Cardiac muscle cell (in vitro differentiated cells and primary cell): ENCODE results near the gene IFIT3. TPM values are rescaled to one million over a fixed set of nuclear protein-coding genes. Genes with fewer than 3 reads are reported as not detected.

Source experiments
- DNase-seq, 2 donors: peaks; one replicate each; pipeline versions ENCODE4 v3.0.0 to v3.0.0-alpha.2; 2010 to 2017; ENCODE audit warnings: low read depth in 1 of 2, low spot score in 1 of 2
- H3K27ac ChIP-seq: fragments of 200-600 bp; sonication (generic); 2 replicates; pipeline ENCODE4 v1.5.1; 2016
- H3K27me3 ChIP-seq: fragments of 200-600 bp; sonication (generic); 2 replicates; pipeline ENCODE4 v1.6.0; 2016; ENCODE audit warnings: control low read depth
- H3K36me3 ChIP-seq: fragments of 200-600 bp; sonication (generic); 2 replicates; pipeline ENCODE4 v1.5.1; 2016; ENCODE audit warnings: control low read depth
- H3K4me1 ChIP-seq: fragments of 200-600 bp; sonication (generic); 2 replicates; pipeline ENCODE4 v1.8.1; 2017; ENCODE audit warnings: low read depth, mild to moderate bottlenecking, mixed run types
- H3K4me3 ChIP-seq: fragments of 200-600 bp; sonication (generic); 2 replicates; pipeline ENCODE4 v1.5.1; 2016; ENCODE audit warnings: mild to moderate bottlenecking
- H3K9me3 ChIP-seq: fragments of 200-600 bp; sonication (generic); 2 replicates; pipeline ENCODE4 v1.5.1; 2017; ENCODE audit warnings: low read depth, mild to moderate bottlenecking, control low read depth
- polyA plus RNA-seq: library from polyadenylated mRNA; unstranded; fragments of >200 nt; fragmentation: Nextera tagmentation; extraction: Ambion mirVana; gene quantifications from 2 replicates; pipeline ENCODE4 v1.2.1, GENCODE V29; 2016
- total RNA-seq: library from RNA; depleted of rRNA; stranded (reverse); fragments of >200 nt; gene quantifications from 2 replicates; pipeline ENCODE4 v1.2.3, GENCODE V29; 2016
- TF ChIP-seq, protein P1 (sequence below): IDR thresholded peaks from 2 replicates; pipeline ENCODE4 v1.5.1; 2012; ENCODE audit warnings: low read depth, mild to moderate bottlenecking, low read length

IFIT3 gene
- total and polyA plus RNA-seq, 2 experiments from 2014 or later = 0.24 to 0.70 TPM

DNA sequence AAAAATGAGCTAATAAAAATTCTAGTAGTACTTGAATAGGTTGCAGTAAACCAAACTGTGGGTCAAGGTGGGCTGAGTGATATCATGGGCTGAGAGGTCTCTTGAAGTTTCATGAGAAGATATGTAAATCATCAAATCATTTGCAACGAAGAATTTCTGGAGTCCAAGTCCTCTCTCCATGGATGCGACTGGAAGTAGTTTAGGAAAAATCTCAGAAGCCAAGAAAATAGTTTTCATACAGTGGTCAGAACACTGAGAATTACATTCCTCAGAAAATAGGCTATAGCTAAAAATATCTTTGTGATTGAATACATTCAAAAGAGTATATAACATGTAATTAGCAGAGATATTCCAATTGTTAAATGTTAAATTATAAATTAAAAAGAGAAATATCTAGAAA is 61.0 kb downstream of the IFIT3 start:
- H3K4me1 ChIP-seq = peaks cover 19% of the 10 kb centered on the region
- no peak for DNase-seq
- no peaks in the 10 kb centered on the region for H3K27me3 ChIP-seq
- H3K27ac ChIP-seq = no peak overlapping the region
- no peak overlapping the region for H3K4me3 ChIP-seq
- no peaks in the 10 kb centered on the region for H3K9me3 ChIP-seq
- H3K36me3 ChIP-seq = no peaks in the 10 kb centered on the region
- TF ChIP-seq, protein P1, sequence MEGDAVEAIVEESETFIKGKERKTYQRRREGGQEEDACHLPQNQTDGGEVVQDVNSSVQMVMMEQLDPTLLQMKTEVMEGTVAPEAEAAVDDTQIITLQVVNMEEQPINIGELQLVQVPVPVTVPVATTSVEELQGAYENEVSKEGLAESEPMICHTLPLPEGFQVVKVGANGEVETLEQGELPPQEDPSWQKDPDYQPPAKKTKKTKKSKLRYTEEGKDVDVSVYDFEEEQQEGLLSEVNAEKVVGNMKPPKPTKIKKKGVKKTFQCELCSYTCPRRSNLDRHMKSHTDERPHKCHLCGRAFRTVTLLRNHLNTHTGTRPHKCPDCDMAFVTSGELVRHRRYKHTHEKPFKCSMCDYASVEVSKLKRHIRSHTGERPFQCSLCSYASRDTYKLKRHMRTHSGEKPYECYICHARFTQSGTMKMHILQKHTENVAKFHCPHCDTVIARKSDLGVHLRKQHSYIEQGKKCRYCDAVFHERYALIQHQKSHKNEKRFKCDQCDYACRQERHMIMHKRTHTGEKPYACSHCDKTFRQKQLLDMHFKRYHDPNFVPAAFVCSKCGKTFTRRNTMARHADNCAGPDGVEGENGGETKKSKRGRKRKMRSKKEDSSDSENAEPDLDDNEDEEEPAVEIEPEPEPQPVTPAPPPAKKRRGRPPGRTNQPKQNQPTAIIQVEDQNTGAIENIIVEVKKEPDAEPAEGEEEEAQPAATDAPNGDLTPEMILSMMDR = no peak

DNA sequence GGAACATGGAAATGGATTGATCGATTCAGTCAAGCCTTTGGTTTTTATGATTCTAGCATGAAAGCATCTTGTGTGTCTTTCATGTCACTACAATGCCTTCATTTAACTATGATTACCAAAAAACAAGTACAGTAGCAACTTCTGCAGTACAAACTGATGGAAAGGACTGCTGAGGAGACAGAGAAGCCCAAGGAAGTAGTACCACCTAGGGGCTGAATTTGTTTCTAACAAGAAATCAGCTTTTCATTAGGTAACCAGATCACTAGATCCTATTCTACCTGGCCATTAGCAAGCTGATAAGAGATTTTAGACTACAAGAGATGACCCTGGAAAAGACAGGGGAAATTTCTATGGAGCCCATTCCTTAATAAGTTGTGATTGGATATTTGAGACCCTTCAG is 61.5 kb downstream of the IFIT3 start:
- H3K9me3 ChIP-seq = no peaks in the 10 kb centered on the region
- no peaks in the 10 kb centered on the region for H3K36me3 ChIP-seq
- H3K27me3 ChIP-seq = no peaks in the 10 kb centered on the region
- H3K27ac ChIP-seq = no peak overlapping the region
- TF ChIP-seq, protein P1 = peak; percentile 42
- H3K4me1 ChIP-seq = peaks cover 20% of the 10 kb centered on the region
- peak in 1 of 2 donors; percentile 62 for DNase-seq
- no peak overlapping the region for H3K4me3 ChIP-seq

Other genes with a start within 250 kb of the IFIT3 start
- not detected in 2 replicates for gene CH25H, start 120.7 kb upstream of the IFIT3 start, total RNA-seq
- gene CH25H, start 120.7 kb upstream of the IFIT3 start, polyA plus RNA-seq = not detected in 2 replicates
- gene LIPA, start 76.2 kb upstream of the IFIT3 start, total RNA-seq = 6.8 and 6.9 TPM in 2 replicates
- gene LIPA, start 76.2 kb upstream of the IFIT3 start, polyA plus RNA-seq = 12.3 and 13.1 TPM in 2 replicates
- gene IFIT2, start 26.0 kb upstream of the IFIT3 start, total RNA-seq = not detected in 2 replicates
- gene IFIT2, start 26.0 kb upstream of the IFIT3 start, polyA plus RNA-seq = 0.07 and 0.25 TPM in 2 replicates
- not detected in 2 replicates for gene IFIT1B, start 50.1 kb downstream of the IFIT3 start, total RNA-seq
- gene IFIT1B, start 50.1 kb downstream of the IFIT3 start, polyA plus RNA-seq = 0.31 and 0.99 TPM in 2 replicates
- 22.7 and 23.9 TPM in 2 replicates for gene IFIT1, start 64.6 kb downstream of the IFIT3 start, total RNA-seq
- gene IFIT1, start 64.6 kb downstream of the IFIT3 start, polyA plus RNA-seq = 24.4 and 32.8 TPM in 2 replicates
- 4.4 and 4.8 TPM in 2 replicates for gene IFIT5, start 86.6 kb downstream of the IFIT3 start, total RNA-seq
- 6.6 and 6.9 TPM in 2 replicates for gene IFIT5, start 86.6 kb downstream of the IFIT3 start, polyA plus RNA-seq
- 7.0 and 8.1 TPM in 2 replicates for gene SLC16A12, start 207.6 kb downstream of the IFIT3 start, total RNA-seq
- gene SLC16A12, start 207.6 kb downstream of the IFIT3 start, polyA plus RNA-seq = 7.6 and 10.1 TPM in 2 replicates